Heart left ventricle (tissue), 16 donors: ENCODE data around the gene RBBP8. TPM values are rescaled to one million over a fixed set of nuclear protein-coding genes. Genes with fewer than 3 reads are reported as not detected.

Experiments used
- ATAC-seq, 4 donors: fragments of 200-7000 bp; cut with Tn5 transposase; one replicate each; pipeline ENCODE4 v1.9.1; 2020 to 2022; ENCODE audit warnings: moderate library complexity in 4 of 4, mild to moderate bottlenecking in 3 of 4, moderate number of reproducible peaks in 1 of 4
- DNase-seq, 5 donors: peaks; one replicate each; pipeline ENCODE4 v3.0.0-alpha.2; 2020
- H3K27ac ChIP-seq, 12 donors: fragments of 200-600 bp; sonication (generic) in 4 of 12; one replicate each; pipeline versions ENCODE4 v1.5.0 to v1.8.0; 2016 to 2022; ENCODE audit warnings: mild to moderate bottlenecking in 2 of 12
- H3K27me3 ChIP-seq, 9 donors: fragments of 200-600 bp; sonication (generic) in 2 of 9; one replicate each; pipeline versions ENCODE4 v1.5.1 to v1.8.0; 2016 to 2022; ENCODE audit warnings: mild to moderate bottlenecking in 3 of 9
- H3K36me3 ChIP-seq, 9 donors: fragments of 200-600 bp; sonication (generic) in 2 of 9; one replicate each; pipeline versions ENCODE4 v1.5.0 to v1.8.0; 2018 to 2022; ENCODE audit warnings: mild to moderate bottlenecking in 2 of 9
- H3K4me1 ChIP-seq, 12 donors: fragments of 200-600 bp; sonication (generic) in 4 of 12; one replicate each; pipeline versions ENCODE4 v1.5.0 to v1.8.0; 2016 to 2022; ENCODE audit warnings: mild to moderate bottlenecking in 3 of 12
- H3K4me3 ChIP-seq, 12 donors: fragments of 200-600 bp; sonication (generic) in 4 of 12; one replicate each; pipeline versions ENCODE4 v1.5.0 to v1.8.0; 2017 to 2022; ENCODE audit warnings: mild to moderate bottlenecking in 9 of 12, moderate library complexity in 4 of 12
- H3K9me3 ChIP-seq, 12 donors: fragments of 200-600 bp; sonication (generic) in 4 of 12; one replicate each; pipeline versions ENCODE4 v1.5.0 to v1.8.0; 2016 to 2022; ENCODE audit warnings: mild to moderate bottlenecking in 1 of 12
- CTCF ChIP-seq, 12 donors: fragments of 200-600 bp; sonication (generic) in 4 of 12; IDR thresholded peaks; one replicate each; pipeline versions ENCODE4 v1.5.0 to v1.8.0; 2018 to 2022; ENCODE audit warnings: antibody characterized with exemption in 12 of 12, mild to moderate bottlenecking in 5 of 12
- POLR2A ChIP-seq, 2 donors: fragments of 450-650 bp; IDR thresholded peaks; one replicate each; pipeline ENCODE4 v1.6.1; 2017; ENCODE audit warnings: antibody characterized with exemption in 2 of 2, mild to moderate bottlenecking in 2 of 2, moderate library complexity in 2 of 2
- WGBS, 4 donors: extraction: QIAGEN DNeasy Blood & Tissue Kit in 2 of 4; methylation state at CpG; one replicate each; pipeline versions ENCODE4 v1.1.5 to v1.1.7; 2013 to 2018; 5-methylcytosine and 5-hydroxymethylcytosine counted together
- intact Hi-C, 10 donors: fragments of 100-400 bp; cut with DNase I; formaldehyde crosslinking; loops; one replicate each; pipeline versions ENCODE4 v1.11.1 to v1.14.2; 2022
- polyA plus RNA-seq, 2 donors: library from polyadenylated mRNA; stranded (reverse); fragments of 200-250 nt; gene quantifications; one replicate each; pipeline ENCODE4 v1.2.3, GENCODE V29; 2013
- total RNA-seq, 9 donors: library from RNA; depleted of rRNA in 2 of 9; stranded (reverse); fragments of >200 nt in 2 of 9; fragmentation: NEBNext Ultra II Directional in 3 of 9; extraction: Animal tissue kit (Norgen Biotek cat#: 25700) in 3 of 9; gene quantifications; one replicate each; pipeline versions ENCODE4 v1.1.0 to v1.2.4, GENCODE V29; 2016 to 2023
- donor health status: ischemic (EF 13 %, LVEDD 7.1; RV severe dilation, severe dysfunction).
- donor health status: healthy with polysubstance abuse.
- donor health status: DM: no; HTN: yes; CAD: no.
- donor health status: DM: no; HTN: no; CAD: no.
- donor health status: ischemic (EF 25% LVEDD 6.9; RV normal size, moderate dysfunction).
- donor health status: ischemic (EF 25% LVEDD 5.7; RV mildly dilated, moderate dysfunction).
- donor health status: healthy.
- donor health status: DM: yes; HTN: yes; CAD: no.
- donor health status: ischemic (EF 35%, LVEDD 5.7; RV mildly dilated, moderate dysfunction).
- donor health status: nonischemic (EF 11% LVEDD 7.7; RV severe dilation, severe dysfunction).
- donor health status: DM: yes; HTN: yes; CAD: no.
- donor health status: PGD.
- donor health status: ischemic (EF 29% LVEDD 5.4; RV normal size, mild dysfunction).
- donor health status: nonischemic (EF 23%, LVEDD 6.1; RV moderate dilation, normal function).

RBBP8 gene
- total and polyA plus RNA-seq, 11 donors: 5.1 to 12.2 (median 8.8) TPM

- Histone ChIP-seq H3K36me3 (no peaks in the 10 kb centered on the region), H3K4me3 (no peak overlapping the region)
- WGBS, 4 donors: 59 to 72% (median 62%) methylated on average over 3 of the region's 3 CpGs
Measured at GRCh38 chr18:23036660-23037201, 103.6 kb downstream of the RBBP8 start.

GRCh38 chr18:23037646-23038045 lies 104.5 kb downstream of the RBBP8 start:
- Histone ChIP-seq H3K27ac (no peak overlapping the region), H3K4me1 (no peaks in the 10 kb centered on the region), H3K4me3 (no peak overlapping the region), H3K27me3 (no peaks in the 10 kb centered on the region), H3K9me3 (no peaks in the 10 kb centered on the region), H3K36me3 (no peaks in the 10 kb centered on the region)
- 89 to 100% (median 94%) methylated on average over 2 of the region's 2 CpGs for WGBS, 4 donors
- ATAC-seq (no peak), DNase-seq (no peak)
- no peak for TF ChIP-seq CTCF (IDR thresholded peaks at IDR 0.05)
- TF ChIP-seq POLR2A (IDR thresholded peaks at IDR 0.05): no peak
- intact Hi-C loops: loop anchor here in 7 of 10 donors (10.0 kb wide), 4 partner anchors 317 to 377 kb away; no protein-coding TSS in a partner anchor

More at GRCh38 chr18:23036660-23037201, 103.6 kb downstream of the RBBP8 start:
- Histone ChIP-seq H3K4me1 (no peaks in the 10 kb centered on the region), H3K9me3 (no peaks in the 10 kb centered on the region), H3K27ac (no peak overlapping the region), H3K27me3 (no peaks in the 10 kb centered on the region)
- ATAC-seq (no peak), DNase-seq (no peak)
- TF ChIP-seq CTCF (IDR thresholded peaks at IDR 0.05): no peak
- no peak for TF ChIP-seq POLR2A (IDR thresholded peaks at IDR 0.05)
- intact Hi-C loops: loop anchor here in 7 of 10 donors (10.0 kb wide), 4 partner anchors 318 to 378 kb away; no protein-coding TSS in a partner anchor

- intact Hi-C loops: loop anchor here in 7 of 10 donors (10.0 kb wide), 4 partner anchors 316 to 376 kb away; no protein-coding TSS in a partner anchor
- no peak for ATAC-seq
- WGBS, 4 donors: 81 to 92% (median 86%) methylated on average over 4 of the region's 4 CpGs
Measured at GRCh38 chr18:23038712-23039111, 105.6 kb downstream of the RBBP8 start.

GRCh38 chr18:23042133-23042532 lies 109.0 kb downstream of the RBBP8 start:
- intact Hi-C loops: no loop called here
- H3K9me3 ChIP-seq: no peaks in the 10 kb centered on the region
- H3K27ac ChIP-seq: no peak overlapping the region
- DNase-seq (no peak), ATAC-seq (no peak)
- H3K36me3 ChIP-seq: no peaks in the 10 kb centered on the region
- H3K4me1 ChIP-seq: no peaks in the 10 kb centered on the region
- TF ChIP-seq CTCF (IDR thresholded peaks at IDR 0.05) (no peak), POLR2A (IDR thresholded peaks at IDR 0.05) (no peak)
- H3K4me3 ChIP-seq: no peak overlapping the region
- H3K27me3 ChIP-seq: no peaks in the 10 kb centered on the region

More at GRCh38 chr18:23038712-23039111, 105.6 kb downstream of the RBBP8 start:
- Histone ChIP-seq H3K36me3 (no peaks in the 10 kb centered on the region), H3K27me3 (no peaks in the 10 kb centered on the region), H3K9me3 (no peaks in the 10 kb centered on the region), H3K27ac (no peak overlapping the region), H3K4me3 (no peak overlapping the region), H3K4me1 (no peaks in the 10 kb centered on the region)
- TF ChIP-seq POLR2A (IDR thresholded peaks at IDR 0.05): no peak
- no peak for TF ChIP-seq CTCF (IDR thresholded peaks at IDR 0.05)
- no peak for DNase-seq
